Skeletal muscle satellite cell (primary cell): ENCODE measurements around the gene PRKCE.

Experiments used
- H3K27me3 ChIP-seq: 2 replicates; pipeline ENCODE4 v1.7.0; 2013; ENCODE audit warnings: low read length; ENCODE audit not compliant: control insufficient read depth, insufficient read depth
- H3K36me3 ChIP-seq: 2 replicates; pipeline ENCODE4 v1.7.0; 2013; ENCODE audit warnings: mild to moderate bottlenecking, control low read depth, low read length; ENCODE audit not compliant: insufficient read depth
- H3K4me1 ChIP-seq: 2 replicates; pipeline ENCODE4 v1.7.0; 2013; ENCODE audit warnings: low read length; ENCODE audit not compliant: control insufficient read depth, insufficient read depth
- H3K4me2 ChIP-seq: 2 replicates; pipeline ENCODE4 v1.7.0; 2013; ENCODE audit warnings: mild to moderate bottlenecking, low read length
- H3K4me3 ChIP-seq: 2 replicates; pipeline ENCODE4 v1.7.0; 2013; ENCODE audit warnings: low read length
- H3K9ac ChIP-seq: 2 replicates; pipeline ENCODE4 v1.7.0; 2013; ENCODE audit warnings: mild to moderate bottlenecking, low read depth, low read length, moderate library complexity
- H3K9me3 ChIP-seq: replicated peaks from 2 replicates; pipeline ENCODE4 v1.7.0; 2013; ENCODE audit warnings: mild to moderate bottlenecking, control low read depth, low read length

PRKCE gene

GRCh38 chr2:45943219-45944044 lies 292.0 kb downstream of the PRKCE start:
- Histone ChIP-seq H3K9ac (no peak overlapping the region), H3K4me1 (peaks cover 33% of the 10 kb centered on the region), H3K4me3 (no peak overlapping the region), H3K4me2 (peak overlapping the region; percentile 2), H3K36me3 (no peaks in the 10 kb centered on the region), H3K9me3 (no peaks in the 10 kb centered on the region), H3K27me3 (no peaks in the 10 kb centered on the region)

DNA sequence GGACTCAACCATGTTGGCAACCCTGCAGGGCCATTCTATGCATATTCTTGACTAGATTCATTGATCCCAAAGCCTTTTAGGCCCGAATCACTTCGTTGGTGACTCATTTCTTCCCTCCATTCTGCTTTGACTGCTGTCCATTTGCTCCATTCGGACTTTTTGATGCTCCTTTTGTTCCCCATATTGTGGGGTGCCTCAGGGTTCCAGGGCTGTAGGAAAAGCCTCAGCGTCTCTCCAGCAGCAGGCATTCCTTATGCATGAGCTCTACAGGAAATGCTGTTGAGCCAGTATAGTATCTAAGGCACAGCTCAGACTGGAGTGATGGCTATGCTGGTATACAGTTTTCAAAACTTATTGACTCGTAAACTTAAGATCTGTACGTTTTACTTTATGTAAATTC lies 292.6 kb downstream of the PRKCE start:
- Histone ChIP-seq H3K9ac (no peak overlapping the region), H3K36me3 (no peaks in the 10 kb centered on the region), H3K4me2 (peak overlapping the region; percentile 2), H3K4me1 (peaks cover 29% of the 10 kb centered on the region), H3K27me3 (no peaks in the 10 kb centered on the region), H3K4me3 (no peak overlapping the region), H3K9me3 (no peaks in the 10 kb centered on the region)

DNA sequence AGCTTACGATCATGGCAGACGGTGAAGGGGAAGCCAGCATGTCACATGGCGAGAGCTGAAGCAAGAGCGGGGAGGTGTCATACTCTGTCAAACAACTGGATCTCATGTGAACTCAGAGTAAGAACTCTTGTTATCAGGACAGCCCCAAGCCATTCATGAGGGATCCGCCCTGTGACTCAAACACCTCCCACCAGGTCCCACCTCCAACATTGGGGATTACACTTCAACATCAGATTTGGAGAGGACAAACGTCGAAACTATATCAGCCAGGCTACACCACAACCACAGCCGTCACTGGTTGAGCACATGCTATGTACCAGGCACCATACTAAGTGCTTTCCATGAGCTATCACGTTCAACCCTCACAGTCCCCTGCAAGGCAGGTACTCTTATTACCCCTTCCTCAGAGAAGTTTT lies 293.8 kb downstream of the PRKCE start:
- H3K9me3 ChIP-seq, result no peaks in the 10 kb centered on the region

DNA sequence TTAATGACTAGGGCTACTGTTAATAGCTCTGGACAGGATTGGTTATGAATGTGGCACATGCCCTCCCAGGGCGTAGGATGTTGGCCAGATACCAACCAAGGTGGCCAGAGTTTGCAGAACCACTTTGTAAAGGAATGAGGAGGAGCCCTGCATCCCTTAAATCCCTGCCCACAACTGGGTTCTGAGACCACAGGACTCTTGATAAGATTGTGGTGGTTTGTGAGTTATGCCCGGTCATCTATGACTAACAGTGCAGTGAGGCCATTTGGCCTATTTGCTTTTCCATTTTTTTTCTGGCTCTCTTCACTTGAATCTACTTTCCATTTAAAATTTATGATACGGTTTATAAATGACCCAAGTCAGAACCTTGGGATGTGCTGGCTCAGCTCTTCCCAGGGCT lies 294.5 kb downstream of the PRKCE start:
- peaks cover 25% of the 10 kb centered on the region for H3K4me1 ChIP-seq
- H3K9me3 ChIP-seq, result no peaks in the 10 kb centered on the region
- no peaks in the 10 kb centered on the region for H3K36me3 ChIP-seq
- H3K4me2 ChIP-seq, result peak overlapping the region; percentile 33
- no peak overlapping the region for H3K9ac ChIP-seq
- H3K4me3 ChIP-seq, result no peak overlapping the region
- no peaks in the 10 kb centered on the region for H3K27me3 ChIP-seq

More for the DNA sequence above, 293.8 kb downstream of the PRKCE start:
- no peaks in the 10 kb centered on the region for H3K27me3 ChIP-seq
- no peak overlapping the region for H3K4me3 ChIP-seq
- H3K36me3 ChIP-seq, result no peaks in the 10 kb centered on the region
- no peak overlapping the region for H3K9ac ChIP-seq
- H3K4me1 ChIP-seq, result peaks cover 25% of the 10 kb centered on the region
- H3K4me2 ChIP-seq, result no peak overlapping the region

- no peak overlapping the region for H3K9ac ChIP-seq
- H3K4me3 ChIP-seq, result no peak overlapping the region
- no peaks in the 10 kb centered on the region for H3K9me3 ChIP-seq
- H3K4me2 ChIP-seq, result no peak overlapping the region
- no peaks in the 10 kb centered on the region for H3K36me3 ChIP-seq
- no peaks in the 10 kb centered on the region for H3K27me3 ChIP-seq
- H3K4me1 ChIP-seq, result peaks cover 11% of the 10 kb centered on the region
These were observed 299.1 kb downstream of the PRKCE start for GRCh38 chr2:45950606-45951005.

- Histone ChIP-seq H3K4me3 (no peak overlapping the region), H3K27me3 (no peaks in the 10 kb centered on the region), H3K4me2 (no peak overlapping the region), H3K9ac (no peak overlapping the region), H3K9me3 (no peaks in the 10 kb centered on the region), H3K4me1 (peaks cover 6% of the 10 kb centered on the region), H3K36me3 (no peaks in the 10 kb centered on the region)
These were observed 299.7 kb downstream of the PRKCE start for GRCh38 chr2:45951025-45951727.

DNA sequence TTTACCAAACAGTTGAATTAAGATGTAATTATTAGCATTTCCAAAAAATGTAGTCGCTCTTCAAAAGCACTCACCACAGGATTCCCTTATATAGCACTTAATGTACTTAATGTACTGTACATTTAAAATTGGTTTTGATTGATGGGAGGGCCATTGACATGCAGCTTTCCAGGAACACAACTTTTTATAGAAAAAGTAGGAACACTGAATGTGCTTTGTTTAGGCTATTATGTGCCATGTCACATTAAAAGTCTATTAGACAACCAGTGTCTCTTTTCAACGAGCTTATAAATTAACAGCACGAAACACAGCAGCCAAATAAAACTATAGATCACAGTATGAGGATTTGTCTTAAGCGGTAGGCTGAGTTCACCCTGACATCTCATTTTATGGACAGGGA lies 301.1 kb downstream of the PRKCE start:
- H3K4me3 ChIP-seq, result no peak overlapping the region
- no peak overlapping the region for H3K9ac ChIP-seq
- no peaks in the 10 kb centered on the region for H3K4me1 ChIP-seq
- H3K4me2 ChIP-seq, result no peak overlapping the region
- H3K9me3 ChIP-seq, result no peaks in the 10 kb centered on the region
- H3K27me3 ChIP-seq, result no peaks in the 10 kb centered on the region
- H3K36me3 ChIP-seq, result no peaks in the 10 kb centered on the region

GRCh38 chr2:45953376-45954027 lies 302.0 kb downstream of the PRKCE start:
- Histone ChIP-seq H3K27me3 (no peaks in the 10 kb centered on the region), H3K9me3 (no peaks in the 10 kb centered on the region), H3K9ac (no peak overlapping the region), H3K4me2 (no peak overlapping the region), H3K36me3 (no peaks in the 10 kb centered on the region), H3K4me1 (no peaks in the 10 kb centered on the region), H3K4me3 (no peak overlapping the region)

- H3K36me3 ChIP-seq, result no peaks in the 10 kb centered on the region
- no peaks in the 10 kb centered on the region for H3K9me3 ChIP-seq
- no peak overlapping the region for H3K4me2 ChIP-seq
- no peak overlapping the region for H3K9ac ChIP-seq
- H3K4me1 ChIP-seq, result no peaks in the 10 kb centered on the region
- no peaks in the 10 kb centered on the region for H3K27me3 ChIP-seq
- no peak overlapping the region for H3K4me3 ChIP-seq
These were observed 302.9 kb downstream of the PRKCE start for GRCh38 chr2:45954233-45954850.

GRCh38 chr2:45957533-45958227 lies 306.2 kb downstream of the PRKCE start:
- H3K4me2 ChIP-seq, result no peak overlapping the region
- no peaks in the 10 kb centered on the region for H3K27me3 ChIP-seq
- no peak overlapping the region for H3K4me3 ChIP-seq
- no peak overlapping the region for H3K9ac ChIP-seq
- no peaks in the 10 kb centered on the region for H3K36me3 ChIP-seq
- H3K9me3 ChIP-seq, result no peaks in the 10 kb centered on the region
- H3K4me1 ChIP-seq, result peaks cover 8% of the 10 kb centered on the region
